Hematopoietic multipotent progenitor cell treated with erythropoietin and hydrocortisone succinate and interleukin-3 and kit ligand, for 6 days (in vitro differentiated cells): ENCODE measurements around the gene RAP1GAP2.
"Not testable (repeated sequence)": the region's sequence is repeated elsewhere in the genome, so short reads cannot be mapped to it uniquely, and the experiment has no call there.

Source experiments
- DNase-seq: peaks from one replicate; pipeline ENCODE4 v3.0.0-alpha.2; 2015

The RAP1GAP2 gene

GRCh38 chr17:3063507-3063906, 267.3 kb downstream of the RAP1GAP2 start, which contains the start of gene OR1D5:
TSS of gene OR1D5 (minus strand) at chr17:3063607. CDS start at chr17:3063607, 0 bp downstream.
- not testable (repeated sequence) for DNase-seq

GRCh38 chr17:3065192-3065591, 269.0 kb downstream of the RAP1GAP2 start:
- peak; percentile 60 for DNase-seq

GRCh38 chr17:3073850-3074249, 277.6 kb downstream of the RAP1GAP2 start:
- DNase-seq, result not testable (repeated sequence)
